ENCODE measurements around the gene RECQL5.
"Not testable (repeated sequence)": the region's sequence is repeated elsewhere in the genome, so short reads cannot be mapped to it uniquely, and the experiment has no call there.

Gene RECQL5

DNA sequence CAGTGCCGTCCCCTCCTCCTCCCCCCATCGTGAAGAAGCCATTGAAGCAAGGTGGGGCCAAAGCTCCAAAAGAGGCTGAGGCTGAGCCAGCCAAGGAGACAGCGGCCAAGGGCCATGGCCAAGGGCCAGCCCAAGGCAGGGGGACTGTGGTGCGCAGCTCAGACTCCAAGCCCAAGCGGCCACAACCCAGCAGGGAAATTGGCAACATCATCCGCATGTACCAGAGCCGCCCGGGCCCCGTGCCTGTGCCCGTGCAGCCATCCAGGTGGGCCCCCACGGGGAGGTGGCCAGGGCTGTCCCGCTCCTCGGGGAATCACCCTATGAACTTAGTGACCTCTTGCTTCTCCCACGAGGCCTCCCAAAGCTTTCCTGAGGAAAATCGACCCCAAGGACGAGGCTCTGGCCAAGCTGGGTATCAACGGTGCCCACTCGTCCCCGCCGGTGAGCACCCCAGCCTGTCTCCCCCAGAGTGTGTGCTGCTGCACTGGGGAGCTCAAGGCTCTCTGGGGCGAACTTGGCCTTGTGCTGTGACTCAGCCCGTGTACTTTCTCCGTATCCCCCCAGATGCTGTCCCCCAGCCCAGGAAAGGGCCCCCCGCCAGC lies 50.3 kb downstream of the RECQL5 start:
- DNase-seq (ENCODE audit: low spot score) = no peak

DNA sequence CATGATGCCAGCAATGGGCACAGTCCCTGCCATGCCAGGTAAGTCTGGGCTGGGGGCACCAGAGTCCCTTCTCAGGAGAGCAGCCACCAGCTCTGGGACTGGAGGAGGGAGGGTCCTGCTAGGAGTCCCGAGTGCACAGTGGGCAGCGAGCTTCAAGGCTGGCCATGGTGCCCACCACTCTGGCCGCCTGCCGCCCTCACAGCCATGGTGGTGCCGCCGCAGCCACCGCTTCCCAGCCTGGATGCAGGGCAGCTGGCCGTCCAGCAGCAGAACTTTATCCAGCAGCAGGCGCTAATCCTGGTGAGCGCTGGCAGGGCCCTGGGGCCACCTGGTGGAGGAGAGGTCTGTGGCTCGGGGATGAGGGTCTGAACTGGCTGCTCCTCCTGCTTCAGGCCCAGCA lies 51.7 kb downstream of the RECQL5 start:
- DNase-seq (ENCODE audit: low spot score) = no peak

DNA sequence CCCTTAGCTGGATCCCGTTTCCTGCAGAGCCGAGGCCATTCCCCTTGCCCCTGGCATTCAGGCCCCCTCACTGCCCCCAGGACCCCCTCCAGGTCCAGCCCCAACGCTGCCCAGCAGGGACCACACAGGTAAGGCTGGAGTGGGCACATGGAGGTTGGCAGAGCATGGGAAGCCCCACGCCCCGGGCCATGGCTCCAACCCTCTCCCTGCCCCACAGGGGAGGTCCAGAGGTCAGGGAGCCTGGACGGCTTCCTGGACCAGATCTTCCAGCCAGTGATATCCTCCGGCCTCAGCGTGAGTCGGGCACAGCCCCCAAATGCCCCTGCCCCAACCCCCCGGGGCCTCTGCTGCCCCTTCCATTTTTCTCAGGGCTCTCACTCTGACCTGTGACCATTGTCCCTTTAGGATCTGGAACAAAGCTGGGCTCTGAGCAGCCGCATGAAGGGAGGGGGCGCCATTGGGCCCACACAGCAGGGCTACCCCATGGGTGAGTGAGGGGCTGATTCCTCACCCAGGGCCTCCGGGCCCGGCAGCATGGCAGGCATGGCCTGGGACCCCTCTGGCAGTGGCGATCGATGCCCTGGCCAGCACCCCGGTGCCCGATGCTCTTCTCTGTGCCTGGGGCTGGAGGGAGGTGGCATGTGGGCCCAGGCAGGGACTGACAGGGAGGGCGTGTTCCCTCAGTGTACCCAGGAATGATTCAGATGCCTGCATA lies 52.2 kb downstream of the RECQL5 start:
- no peak for DNase-seq (ENCODE audit: low spot score)

DNA sequence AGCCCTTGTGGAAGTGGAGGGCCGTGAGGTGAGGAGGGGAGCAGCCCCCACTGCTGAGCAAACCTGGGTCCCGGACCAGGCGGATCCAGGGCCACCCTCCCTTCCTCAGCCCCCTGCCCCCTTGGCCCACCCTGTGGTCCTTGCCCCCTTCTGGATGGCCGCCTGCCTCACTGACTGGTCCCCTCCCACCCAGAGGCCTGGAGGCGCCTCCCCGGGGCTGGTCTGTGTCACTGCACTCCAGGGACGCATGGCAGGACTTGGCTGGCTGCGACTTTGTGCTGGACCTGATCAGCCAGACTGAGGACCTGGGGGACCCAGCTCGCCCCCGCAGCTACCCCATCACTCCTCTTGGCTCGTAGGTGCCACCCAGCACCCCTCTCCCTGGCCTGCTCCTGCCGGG lies 52.9 kb downstream of the RECQL5 start:
- DNase-seq (ENCODE audit: low spot score) = no peak

DNA sequence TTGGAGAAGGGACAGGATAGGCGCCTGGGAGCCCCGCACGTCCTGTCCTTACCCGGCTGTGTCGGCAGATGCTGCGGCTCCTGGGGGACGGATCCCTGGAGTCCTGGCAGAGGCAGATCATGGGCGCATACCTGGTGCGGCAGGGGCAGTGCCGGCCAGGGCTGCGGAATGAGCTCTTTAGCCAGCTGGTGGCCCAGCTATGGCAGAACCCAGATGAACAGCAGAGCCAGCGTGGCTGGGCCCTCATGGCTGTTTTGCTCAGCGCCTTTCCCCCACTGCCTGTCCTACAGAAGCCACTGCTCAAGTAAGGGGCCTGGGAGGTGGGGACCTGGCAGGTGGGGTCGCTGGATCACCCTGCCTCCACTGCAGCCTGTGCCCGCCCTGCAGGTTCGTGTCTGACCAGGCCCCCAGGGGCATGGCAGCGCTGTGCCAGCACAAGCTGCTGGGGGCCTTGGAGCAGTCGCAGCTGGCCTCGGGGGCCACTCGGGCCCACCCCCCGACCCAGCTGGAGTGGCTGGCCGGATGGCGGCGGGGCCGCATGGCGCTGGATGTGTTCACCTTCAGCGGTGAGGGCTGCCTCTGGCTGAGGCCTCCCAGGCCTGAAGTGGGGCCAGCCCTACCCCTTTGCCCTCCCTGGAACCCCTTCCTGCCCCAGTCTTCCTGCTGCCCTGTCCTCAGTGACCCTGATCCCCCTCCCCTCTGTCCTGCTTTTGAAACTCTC lies 53.9 kb downstream of the RECQL5 start:
- no peak for DNase-seq (ENCODE audit: low spot score)

DNA sequence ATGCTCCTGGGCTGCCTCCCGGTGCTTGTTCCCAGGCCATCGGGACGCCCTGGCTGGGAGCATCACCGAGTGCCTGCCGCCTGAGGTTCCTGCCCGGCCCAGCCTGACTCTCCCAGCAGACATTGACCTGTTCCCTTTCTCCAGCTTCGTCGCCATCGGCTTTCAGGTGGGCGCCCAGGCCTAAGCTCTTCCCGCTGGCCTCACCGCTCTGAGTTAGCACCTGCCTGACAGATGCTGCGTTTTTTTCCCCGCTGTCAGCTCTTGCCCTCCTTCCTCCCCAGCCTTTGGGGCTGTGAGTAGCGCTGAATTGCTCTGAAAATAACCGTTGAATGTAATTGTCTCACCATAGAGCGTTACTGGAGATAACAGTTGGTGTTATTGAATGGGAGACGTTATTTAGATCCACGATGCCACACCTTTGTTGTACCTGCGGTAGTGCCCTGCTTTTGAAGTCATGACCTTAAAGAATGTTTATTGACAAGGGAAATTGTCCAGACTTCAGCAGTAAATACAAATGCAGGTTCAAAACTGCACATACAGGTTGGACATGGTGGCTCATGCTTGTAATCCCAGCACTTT lies 55.0 kb downstream of the RECQL5 start:
- DNase-seq (ENCODE audit: low spot score) = no peak

DNA sequence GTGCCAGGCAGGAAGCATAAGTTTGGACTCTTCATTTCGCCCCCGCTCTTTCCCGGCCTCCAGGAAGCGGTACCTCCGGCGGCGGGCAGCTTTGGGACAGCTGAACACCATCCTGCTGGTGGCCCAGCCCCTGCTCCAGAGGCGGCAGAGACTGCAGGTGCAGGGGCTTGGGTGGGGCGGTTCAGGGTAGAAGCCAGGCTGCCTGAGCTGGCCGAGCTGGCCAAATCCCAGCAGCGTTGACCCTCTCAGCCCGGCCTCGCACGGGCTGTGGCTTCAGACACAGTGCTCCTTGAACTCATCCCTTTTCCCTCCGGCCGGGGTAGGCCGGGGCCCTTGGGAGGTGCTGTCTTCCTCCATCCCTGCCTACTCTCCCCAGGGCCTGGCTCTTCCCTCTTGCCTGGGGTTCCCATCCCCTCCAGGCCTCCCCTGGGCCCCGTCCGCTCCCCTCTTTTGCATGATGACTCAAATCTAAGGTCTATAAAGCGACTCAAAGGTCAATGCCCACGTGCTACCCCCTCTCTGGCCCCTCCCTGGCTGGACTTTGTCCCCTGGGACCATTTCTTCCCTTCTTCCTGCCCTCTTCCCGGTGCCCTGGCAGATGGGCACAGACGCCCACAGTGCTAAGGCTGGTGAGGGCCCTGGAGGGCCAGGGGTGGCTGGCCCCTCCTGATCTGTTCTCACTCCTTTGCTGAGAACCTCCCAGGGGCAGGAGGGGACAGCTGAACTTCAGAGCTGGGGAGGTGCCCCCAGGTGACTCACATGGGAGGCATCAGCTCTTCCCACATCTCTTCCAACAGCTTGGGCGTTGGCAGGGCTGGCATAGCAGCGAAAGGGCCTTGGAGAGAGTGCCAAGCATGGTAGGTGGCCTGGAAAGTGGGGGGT lies 56.6 kb downstream of the RECQL5 start:
- no peak for DNase-seq (ENCODE audit: low spot score)

DNA sequence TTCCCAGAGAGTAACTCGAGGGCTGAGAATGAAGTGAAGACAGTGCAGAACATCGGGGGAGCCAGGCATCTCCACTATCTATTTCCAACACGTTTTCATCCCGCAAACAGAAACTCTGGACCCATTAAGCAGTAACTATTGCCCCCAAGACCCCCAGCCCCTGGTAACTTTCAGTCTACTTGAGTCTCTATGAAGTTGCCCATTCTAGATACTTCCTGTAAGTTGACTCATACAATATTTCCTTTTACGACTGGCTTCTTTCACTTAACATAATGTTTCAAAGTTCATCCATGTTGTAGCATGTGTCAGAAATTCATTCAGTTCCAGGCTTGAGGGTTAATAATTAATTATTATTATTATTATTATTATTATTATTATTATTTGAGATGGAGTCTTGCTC lies 59.9 kb downstream of the RECQL5 start:
- no peak for DNase-seq (ENCODE audit: low spot score)

DNA sequence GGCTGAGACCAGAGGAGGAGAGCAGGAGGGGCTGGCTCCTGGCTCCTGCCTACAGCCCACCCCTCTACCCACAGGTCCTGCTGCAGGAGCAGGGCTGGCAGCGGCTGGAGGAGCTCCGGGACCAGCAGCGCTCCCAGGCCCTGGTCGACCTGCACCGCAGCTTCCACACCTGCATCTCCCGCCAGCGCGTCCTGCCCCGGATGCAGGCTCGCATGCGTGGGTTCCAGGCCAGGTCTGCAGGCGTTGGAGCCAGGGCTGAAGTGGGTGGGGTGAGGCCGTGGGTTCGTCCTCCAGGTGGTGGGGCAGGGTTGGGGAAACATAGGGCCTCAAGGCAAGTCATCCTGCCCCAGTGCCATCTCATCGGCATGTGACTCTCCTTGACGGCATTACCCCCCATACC lies 61.2 kb downstream of the RECQL5 start:
- DNase-seq (ENCODE audit: low spot score) = no peak

DNA sequence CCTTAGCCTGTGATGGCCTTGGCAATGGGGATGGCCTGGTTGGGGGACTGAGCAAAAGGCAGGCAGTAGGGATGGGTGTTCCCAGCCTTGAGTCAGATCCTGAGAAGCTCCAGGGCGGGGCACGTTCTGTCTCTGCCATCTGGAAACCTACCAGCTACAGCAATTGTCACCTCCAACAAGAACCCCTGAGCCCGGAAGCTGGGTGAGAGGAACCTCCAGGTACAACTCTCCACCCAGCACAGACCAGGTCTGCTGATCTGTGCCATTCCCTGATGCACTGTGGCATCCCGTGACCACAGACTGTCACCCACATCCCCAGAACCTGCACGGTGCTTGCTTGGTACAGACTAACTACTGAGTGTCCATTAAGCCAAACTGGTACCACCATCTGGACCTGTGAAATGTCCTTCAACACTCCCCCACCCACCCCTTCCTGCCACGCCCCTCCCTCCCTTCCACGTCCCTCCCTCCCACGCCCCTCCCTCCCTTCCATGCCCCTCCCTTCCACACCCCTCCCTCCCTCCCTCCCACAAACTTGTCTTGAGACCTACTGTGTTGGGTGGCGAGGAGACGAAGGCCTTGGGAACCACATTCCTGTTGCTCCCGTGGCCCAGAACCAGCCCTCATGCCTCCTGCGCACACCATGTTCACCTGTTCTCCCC lies 62.8 kb downstream of the RECQL5 start:
- no peak for DNase-seq (ENCODE audit: low spot score)

DNA sequence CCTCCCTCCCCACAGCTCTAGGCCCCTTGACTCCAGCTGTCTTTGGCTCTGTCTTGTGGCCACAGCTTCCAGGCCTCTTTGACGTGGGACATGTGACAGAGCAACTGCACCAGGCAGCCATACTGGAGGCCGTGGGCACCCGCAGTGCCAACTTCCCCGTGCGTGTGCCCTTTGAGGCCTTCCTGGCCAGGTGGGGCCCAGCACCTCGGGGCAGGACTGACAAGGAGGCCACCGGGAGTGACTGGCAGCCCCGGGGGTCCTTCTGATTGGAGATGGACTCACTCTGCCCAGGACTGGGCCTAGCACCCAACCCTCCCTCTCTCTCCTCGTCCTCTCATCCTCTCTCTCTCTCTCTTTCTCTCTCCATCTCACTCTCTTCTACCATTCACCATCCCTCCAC lies 63.8 kb downstream of the RECQL5 start:
- no peak for DNase-seq (ENCODE audit: low spot score)

DNA sequence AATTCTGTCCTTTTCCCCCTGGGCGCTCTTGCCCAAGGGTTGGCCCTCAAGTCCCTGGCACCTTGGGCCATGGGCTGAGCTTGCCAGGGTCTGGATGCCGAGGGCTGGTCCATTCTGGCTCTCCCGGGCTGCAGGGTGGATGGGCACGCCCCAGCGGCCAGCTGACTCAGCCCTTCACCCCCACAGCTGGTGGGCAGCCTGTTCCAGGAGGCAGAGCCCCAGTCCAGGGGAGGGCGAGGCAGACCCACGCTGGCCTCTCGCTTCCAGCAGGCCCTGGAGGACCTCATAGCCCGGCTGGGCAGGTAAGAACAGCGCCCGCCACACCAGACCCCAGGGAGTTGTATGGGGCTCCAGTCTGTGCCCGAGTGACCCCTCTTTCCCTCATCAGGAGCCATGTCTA lies 64.3 kb downstream of the RECQL5 start:
- no peak for DNase-seq (ENCODE audit: low spot score)

DNA sequence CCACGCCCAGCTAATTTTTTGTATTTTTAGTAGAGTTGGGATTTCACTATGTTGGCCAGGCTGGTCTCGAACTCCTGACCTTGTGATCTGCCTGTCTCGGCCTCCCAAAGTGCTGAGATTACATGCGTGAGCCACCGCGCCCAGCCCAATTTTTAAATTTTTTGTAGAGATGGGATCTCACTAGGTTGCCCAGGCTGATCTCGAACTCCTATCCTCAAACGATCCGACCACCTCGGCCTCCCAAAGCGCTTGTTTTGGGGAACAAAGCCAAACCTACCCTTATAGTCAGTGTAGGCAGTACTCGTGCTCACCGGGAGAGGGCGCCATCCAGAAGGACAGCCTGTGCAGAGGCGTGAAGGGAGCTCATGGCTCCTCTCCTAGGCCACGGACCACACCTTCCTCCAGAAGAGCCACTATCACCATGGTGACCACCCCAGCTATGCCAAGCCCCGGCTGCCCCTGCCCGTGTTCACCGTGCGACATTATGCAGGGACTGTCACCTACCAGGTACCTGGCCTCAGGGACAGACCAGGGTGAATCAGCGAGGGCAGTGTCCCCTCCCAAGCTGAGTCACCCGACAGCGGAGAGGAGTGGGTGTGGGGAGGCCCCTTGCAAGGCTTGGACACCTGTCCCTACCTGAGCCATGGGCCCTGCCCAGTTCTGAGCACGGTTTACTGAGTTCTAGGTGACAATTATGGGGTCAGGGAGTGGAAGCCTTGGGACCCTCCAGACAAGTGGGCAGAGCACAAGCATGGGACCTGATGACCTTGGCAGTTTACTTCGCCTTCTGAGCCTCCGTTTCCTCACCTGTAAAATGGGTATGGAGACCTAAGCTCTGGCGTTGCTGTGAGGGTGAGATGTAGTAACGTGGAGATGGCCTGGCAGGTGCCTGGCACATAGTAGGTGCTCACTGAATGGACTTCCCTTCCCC lies 65.6 kb downstream of the RECQL5 start:
- no peak for DNase-seq (ENCODE audit: low spot score)

DNA sequence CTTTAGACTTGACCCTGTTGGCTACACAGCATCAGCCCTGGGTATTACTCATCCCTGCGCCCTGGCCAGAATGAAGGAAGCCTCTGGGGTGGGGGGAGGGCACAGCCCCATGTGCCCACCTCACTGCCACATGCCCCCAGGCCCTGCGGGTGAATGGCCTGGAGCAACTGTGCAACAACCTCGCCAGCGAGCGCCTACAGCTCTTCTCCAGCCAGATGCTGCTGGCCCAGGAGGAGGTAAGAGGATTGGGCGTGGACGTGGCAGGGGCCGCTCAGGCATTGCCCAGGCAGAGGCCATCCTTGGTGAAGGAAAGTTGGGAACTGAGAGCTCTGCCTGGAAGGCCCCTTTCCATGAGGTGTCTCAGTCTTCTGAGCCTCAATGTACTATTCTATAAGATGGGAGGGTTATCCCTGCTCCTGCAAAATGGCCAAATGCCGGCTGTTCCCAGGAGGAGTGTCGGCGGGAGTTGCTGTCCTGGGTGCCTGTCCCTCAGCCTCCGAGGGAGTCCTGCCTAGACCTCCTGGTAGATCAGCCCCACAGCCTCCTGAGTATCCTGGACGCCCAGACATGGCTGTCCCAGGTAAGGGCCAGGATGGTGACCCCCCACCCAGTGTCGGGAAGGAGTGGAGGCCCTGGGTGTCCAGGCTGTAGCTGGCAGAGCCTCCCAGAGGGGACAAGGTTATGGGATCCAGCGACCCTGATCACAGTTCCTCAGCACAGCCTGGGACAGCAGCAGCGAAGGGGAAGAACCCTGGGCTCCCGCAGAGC lies 70.5 kb downstream of the RECQL5 start:
- no peak for DNase-seq (ENCODE audit: low spot score)

DNA sequence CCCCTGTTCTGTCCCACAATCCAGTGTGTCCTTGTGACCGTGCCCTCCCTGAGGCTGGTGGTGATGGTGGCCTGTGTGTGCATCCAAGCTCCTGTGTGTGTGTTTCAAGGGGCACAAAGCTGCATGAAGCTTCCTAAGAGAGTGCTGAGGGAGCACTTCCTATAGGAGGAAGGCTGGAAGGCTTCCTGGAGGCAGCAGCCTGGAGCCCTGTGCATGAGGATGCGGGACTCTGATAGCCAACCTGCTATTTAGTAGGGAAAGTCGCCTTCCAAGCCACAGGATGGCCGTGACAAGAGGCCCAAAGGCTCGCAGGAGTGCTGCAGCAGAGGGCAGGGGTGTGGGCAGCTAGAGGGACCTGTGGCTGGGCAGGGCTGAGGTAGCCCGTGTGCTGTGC lies 71.0 kb downstream of the RECQL5 start:
- DNase-seq (ENCODE audit: low spot score) = no peak

DNA sequence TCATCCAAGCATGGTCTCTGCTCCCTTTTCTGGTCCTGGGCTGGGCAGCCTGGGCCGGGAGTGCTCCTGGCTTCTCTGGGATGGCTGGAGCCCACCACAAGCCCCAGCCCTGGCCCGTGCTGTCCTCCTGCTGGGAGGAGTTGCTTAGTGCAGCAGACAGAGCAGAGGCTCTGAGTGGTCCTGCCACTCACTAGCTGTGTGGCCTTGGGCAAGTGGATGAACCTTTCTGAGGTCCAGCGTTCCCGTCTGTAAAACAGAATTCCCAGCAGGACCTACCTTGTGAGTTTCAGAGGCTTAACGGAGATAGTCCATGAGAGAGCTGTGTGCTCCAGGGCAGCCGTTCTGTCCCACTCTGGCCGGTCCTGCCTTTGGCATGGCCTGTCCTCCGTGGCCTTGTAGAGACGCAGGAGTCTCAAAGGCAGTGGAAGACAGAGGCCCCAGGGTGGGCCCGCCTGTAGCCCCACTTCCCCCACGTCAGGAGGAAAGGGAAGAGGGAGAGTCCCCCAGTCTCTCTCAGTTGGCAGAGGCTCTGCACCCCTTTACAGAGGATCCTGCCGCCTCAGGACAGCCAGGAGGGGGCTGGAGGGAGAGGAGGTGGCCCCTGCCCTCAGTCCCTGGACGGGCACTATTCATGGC lies 71.6 kb downstream of the RECQL5 start:
- DNase-seq (ENCODE audit: low spot score) = no peak

DNA sequence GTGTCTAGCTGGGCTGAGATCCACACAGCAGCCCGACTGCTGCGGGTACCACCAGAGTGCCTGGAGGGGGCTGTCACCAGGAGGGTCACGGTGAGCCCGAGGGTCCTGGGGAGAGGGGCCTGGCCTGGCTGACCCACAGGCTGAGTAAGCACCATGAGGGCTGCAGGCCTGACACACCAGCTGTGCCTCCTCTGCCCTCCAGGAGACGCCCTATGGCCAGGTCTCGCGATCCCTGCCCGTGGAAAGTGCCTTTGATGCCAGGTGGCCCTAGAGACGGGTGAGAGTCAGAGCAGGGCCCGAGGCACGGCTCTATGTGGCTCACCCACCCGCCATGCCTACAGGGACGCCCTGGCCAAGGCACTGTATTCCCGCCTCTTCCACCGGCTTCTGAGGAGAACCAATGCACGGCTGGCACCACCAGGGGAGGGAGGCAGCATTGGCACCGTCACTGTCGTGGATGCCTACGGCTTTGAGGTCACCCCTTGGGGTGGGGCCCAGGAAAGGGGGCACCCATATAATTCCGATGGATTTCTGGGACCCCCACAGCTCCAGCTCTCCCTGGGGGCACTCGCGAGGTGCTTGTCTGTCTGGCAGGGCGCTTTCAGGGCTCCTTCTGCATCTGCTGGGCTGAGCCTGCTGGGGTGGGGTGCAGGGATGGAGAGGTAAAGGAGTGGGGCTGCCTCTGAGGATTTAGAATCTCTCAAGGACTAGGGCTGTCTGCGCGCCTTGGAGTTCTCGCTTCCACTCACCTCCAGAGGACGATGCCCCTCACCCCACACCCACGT lies 72.3 kb downstream of the RECQL5 start:
- no peak for DNase-seq (ENCODE audit: low spot score)

DNA sequence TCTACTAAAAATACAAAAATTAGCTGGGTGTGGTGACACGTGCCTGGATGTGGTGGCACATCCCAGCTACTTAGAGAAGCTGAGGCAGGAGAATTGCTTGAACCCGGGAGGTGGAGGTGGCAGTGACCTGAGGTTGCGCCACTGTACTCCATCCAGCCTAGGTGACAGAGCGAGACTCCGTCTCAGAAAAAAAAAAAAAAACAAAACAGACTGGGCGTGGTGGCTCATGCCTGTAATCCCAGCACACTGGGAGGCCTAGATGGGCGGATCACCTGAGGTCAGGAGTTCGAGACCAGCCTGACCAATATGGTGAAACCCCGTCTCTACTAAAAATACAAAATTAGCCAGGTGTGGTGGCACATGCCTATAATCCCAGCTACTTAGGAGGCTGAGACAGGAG lies 73.5 kb downstream of the RECQL5 start:
- DNase-seq (ENCODE audit: low spot score) = not testable (repeated sequence)
